DND-41 (cell line): ENCODE data around the gene VOPP1.

Source experiments
- CTCF ChIP-seq: IDR thresholded peaks from 2 replicates; pipeline ENCODE4 v1.5.1; 2012; ENCODE audit warnings: borderline replicate concordance, low read length, moderate library complexity, mild to moderate bottlenecking; ENCODE audit not compliant: poor library complexity, severe bottlenecking; ENCODE audit errors: extremely low read depth
- EZH2 ChIP-seq: IDR thresholded peaks from 3 replicates; pipeline ENCODE4 v1.6.1; 2012; ENCODE audit warnings: borderline replicate concordance, low read depth, mild to moderate bottlenecking, moderate library complexity, low read length, inconsistent platforms; ENCODE audit not compliant: severe bottlenecking

- no peak for TF ChIP-seq EZH2
- no peak for TF ChIP-seq CTCF
Observed at GRCh38 chr7:55438085-55438756, 134.1 kb downstream of the VOPP1 start.
